Neural crest cell (in vitro differentiated cells): ENCODE measurements around the gene DNAH17. TPM values are rescaled to one million over a fixed set of nuclear protein-coding genes. Genes with fewer than 3 reads are reported as not detected.
"Not testable (repeated sequence)": the region's sequence is repeated elsewhere in the genome, so short reads cannot be mapped to it uniquely, and the experiment has no call there.

Experiments
- DNase-seq: peaks from one replicate; pipeline ENCODE4 v3.0.0; 2021; ENCODE audit warnings: low read depth, mixed read lengths, low spot score
- H3K27ac Mint-ChIP-seq: one replicate; pipeline ENCODE4 v1.8.0; 2021; ENCODE audit warnings: mild to moderate bottlenecking, mixed read lengths; ENCODE audit not compliant: unreplicated experiment
- H3K27me3 Mint-ChIP-seq: 2 replicates; pipeline ENCODE4 v1.8.0; 2021; ENCODE audit warnings: low read depth, mild to moderate bottlenecking, mixed read lengths
- H3K36me3 Mint-ChIP-seq: 2 replicates; pipeline ENCODE4 v1.8.0; 2021; ENCODE audit warnings: low read depth, mild to moderate bottlenecking, mixed read lengths
- H3K4me1 Mint-ChIP-seq: 2 replicates; pipeline ENCODE4 v1.8.0; 2021; ENCODE audit warnings: mixed read lengths
- H3K4me3 Mint-ChIP-seq: one replicate; pipeline ENCODE4 v1.8.0; 2021; ENCODE audit warnings: mild to moderate bottlenecking, mixed read lengths
- H3K9me3 Mint-ChIP-seq: 2 replicates; pipeline ENCODE4 v1.8.0; 2021; ENCODE audit warnings: mixed read lengths
- CTCF ChIP-seq: fragments of 200-600 bp; sonication (generic); conservative IDR thresholded peaks from 2 replicates; pipeline ENCODE4 v1.5.0; 2021; ENCODE audit warnings: antibody characterized with exemption, mild to moderate bottlenecking
- total RNA-seq: library from RNA; stranded (reverse); gene quantifications from 2 replicates; pipeline ENCODE4 v1.2.1, GENCODE V29; 2021

The DNAH17 gene
- total RNA-seq, 1 donor from 2014 or later = 0.09 TPM

GRCh38 chr17:78504156-78504925, 72.9 kb downstream of the DNAH17 start:
- no peak overlapping the region for H3K4me3 Mint-ChIP-seq
- no peaks in the 10 kb centered on the region for H3K36me3 Mint-ChIP-seq
- peaks cover 3% of the 10 kb centered on the region for H3K27me3 Mint-ChIP-seq
- H3K9me3 Mint-ChIP-seq = no peaks in the 10 kb centered on the region
- no peaks in the 10 kb centered on the region for H3K4me1 Mint-ChIP-seq
- no peak for TF ChIP-seq CTCF
- no peak for DNase-seq
- no peak overlapping the region for H3K27ac Mint-ChIP-seq

DNA sequence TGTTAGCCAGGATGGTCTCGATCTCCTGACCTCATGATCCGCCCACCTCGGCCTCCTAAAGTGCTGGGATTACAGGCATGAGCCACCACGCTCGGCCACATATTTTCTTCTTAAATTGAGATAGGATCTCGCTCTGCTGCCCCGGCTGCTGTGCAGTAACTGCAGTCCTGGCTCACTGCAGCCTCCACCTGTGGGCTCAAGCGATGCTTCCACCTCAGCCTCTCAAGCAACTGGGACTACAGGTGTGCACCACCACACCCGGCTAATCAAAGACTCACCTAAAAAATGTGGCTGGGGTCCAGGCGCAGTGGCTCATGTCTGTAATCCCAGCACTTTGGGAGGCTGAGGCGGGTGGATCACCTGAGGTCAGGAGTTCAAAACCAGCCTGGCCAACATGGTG, 73.8 kb downstream of the DNAH17 start:
- not testable (repeated sequence) for H3K36me3 Mint-ChIP-seq, H3K4me3 Mint-ChIP-seq, H3K27me3 Mint-ChIP-seq, H3K4me1 Mint-ChIP-seq, H3K27ac Mint-ChIP-seq, H3K9me3 Mint-ChIP-seq, DNase-seq

DNA sequence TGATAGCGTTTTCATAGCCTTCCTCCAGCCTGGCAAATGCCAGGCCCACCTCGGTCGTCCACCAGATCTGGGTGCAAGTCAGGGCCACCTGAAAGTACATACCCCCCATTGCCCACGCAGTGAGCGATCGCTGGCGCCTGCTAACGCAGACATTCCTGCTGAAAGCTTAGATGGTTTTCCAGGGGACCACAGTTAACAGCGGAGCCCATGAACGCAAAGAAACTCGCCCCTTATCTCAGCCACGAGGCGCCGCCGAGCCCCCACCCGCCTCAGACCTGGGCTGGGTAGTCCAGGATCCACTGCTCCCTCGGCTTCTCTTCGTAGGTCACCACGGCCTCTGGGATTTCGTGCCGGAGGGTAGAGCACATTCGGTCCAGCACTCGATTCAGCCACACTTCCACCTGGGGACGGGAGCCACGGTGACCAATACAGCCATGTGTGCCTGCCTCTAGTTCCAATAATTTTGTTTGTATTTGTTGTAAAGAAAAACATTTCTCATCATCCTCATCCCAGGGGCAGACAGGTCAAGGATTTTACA, 74.5 kb downstream of the DNAH17 start:
- no peaks in the 10 kb centered on the region for H3K36me3 Mint-ChIP-seq
- no peak for DNase-seq
- no peaks in the 10 kb centered on the region for H3K27me3 Mint-ChIP-seq
- H3K27ac Mint-ChIP-seq = no peak overlapping the region
- TF ChIP-seq CTCF = no peak
- H3K9me3 Mint-ChIP-seq = no peaks in the 10 kb centered on the region
- no peaks in the 10 kb centered on the region for H3K4me1 Mint-ChIP-seq
- no peak overlapping the region for H3K4me3 Mint-ChIP-seq

DNA sequence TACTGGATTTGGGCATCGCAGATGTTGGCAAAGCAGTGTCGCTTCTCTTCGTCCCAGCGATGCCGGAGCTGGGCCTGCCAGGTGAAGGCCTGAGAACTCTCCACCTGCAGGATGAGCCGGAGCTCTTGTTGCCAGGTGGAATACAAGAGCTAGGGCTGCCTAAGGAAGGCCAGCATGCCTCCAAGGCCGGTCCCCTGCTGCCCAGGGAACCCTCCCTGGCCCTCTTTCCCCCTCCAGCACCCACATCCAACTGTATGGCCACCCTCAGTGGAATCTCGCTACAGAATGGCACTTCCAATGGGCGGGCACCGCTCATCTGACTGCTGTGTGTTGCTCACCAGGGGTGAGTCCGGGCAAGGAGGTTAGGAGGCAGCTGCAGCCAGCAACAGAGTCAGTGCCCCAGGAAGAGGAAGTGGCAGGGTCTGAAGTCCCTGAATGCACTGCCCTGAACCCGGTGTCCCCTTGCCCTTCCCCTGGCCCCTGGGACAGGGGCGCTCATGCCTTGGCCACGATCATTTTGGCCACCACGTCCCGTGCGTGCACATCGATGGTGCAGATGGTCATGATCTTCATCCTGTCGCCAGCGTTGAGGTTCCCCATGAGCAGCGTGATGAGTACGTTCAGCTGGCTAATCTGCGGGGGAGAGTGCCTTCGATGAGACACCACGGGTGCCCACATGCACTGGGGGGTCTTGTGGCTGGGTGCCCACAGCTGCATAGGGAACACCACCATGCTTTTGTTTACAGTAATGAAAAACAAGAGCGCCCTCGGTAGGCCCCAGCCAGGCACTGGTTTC, 75.8 kb downstream of the DNAH17 start:
- no peaks in the 10 kb centered on the region for H3K27me3 Mint-ChIP-seq
- no peak for TF ChIP-seq CTCF
- H3K27ac Mint-ChIP-seq = no peak overlapping the region
- DNase-seq = no peak
- H3K4me3 Mint-ChIP-seq = no peak overlapping the region
- H3K36me3 Mint-ChIP-seq = no peaks in the 10 kb centered on the region
- no peaks in the 10 kb centered on the region for H3K4me1 Mint-ChIP-seq
- H3K9me3 Mint-ChIP-seq = no peaks in the 10 kb centered on the region

GRCh38 chr17:78500806-78501205, 76.4 kb downstream of the DNAH17 start:
- Mint-ChIP-seq H3K27ac (no peak overlapping the region), H3K9me3 (no peaks in the 10 kb centered on the region), H3K27me3 (no peaks in the 10 kb centered on the region), H3K4me1 (no peaks in the 10 kb centered on the region), H3K36me3 (no peaks in the 10 kb centered on the region), H3K4me3 (no peak overlapping the region)
- no peak for DNase-seq
- TF ChIP-seq CTCF = no peak
